ENCODE results near the gene NKX1-1.
"Not testable (repeated sequence)": the region's sequence is repeated elsewhere in the genome, so short reads cannot be mapped to it uniquely, and the experiment has no call there.

The NKX1-1 gene

DNA sequence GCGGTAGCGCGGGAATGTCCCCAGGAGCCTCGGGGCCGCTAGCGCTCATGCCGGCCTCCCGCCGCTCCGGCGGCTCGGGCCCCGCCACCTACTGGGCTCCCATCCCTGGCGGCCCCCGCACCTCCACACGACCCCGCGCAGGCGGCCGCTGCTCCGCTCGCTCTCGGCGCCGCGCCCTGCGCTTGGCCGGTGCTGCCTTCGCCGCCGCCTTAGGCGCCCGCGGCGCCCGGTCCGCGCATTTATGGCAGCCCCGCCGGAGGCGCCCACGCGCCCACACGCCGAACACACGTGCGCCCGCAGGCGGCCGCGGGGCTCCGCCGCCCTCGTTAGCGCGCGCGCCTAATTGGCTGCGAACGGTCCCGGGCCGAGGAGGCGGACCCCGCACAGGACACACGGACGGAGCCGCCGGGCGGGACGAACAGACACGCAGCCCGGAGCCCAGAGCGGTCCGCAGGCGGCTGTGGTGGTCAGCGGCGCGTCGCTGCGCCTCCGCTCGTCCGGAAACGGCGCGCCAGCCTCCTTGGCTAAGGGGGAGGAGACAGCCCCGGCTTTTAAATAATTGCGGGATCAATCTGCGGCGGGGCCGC, at the start of gene NKX1-1:
Gene NKX1-1 (minus strand): TSS at position 49 of the 587 bp plus-strand sequence. CDS start 0 bp downstream, at position 49.
- DNase-seq = no peak

DNA sequence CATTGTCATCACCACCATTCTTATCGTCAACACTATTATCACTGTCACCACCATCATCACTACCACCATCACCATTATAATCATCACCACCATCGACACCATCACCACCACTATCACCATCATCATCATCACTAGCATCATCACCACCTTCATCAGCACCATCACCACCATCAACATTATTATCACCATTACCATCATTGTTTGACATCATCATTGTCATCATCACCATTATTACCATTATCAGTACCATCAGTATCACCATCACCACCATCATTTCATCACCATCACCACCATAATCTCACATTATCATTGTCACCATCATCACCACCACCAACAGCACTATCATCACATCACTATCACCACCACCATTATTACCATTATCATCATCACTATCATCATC, 47.5 kb upstream of the NKX1-1 start:
- no peak for DNase-seq

DNA sequence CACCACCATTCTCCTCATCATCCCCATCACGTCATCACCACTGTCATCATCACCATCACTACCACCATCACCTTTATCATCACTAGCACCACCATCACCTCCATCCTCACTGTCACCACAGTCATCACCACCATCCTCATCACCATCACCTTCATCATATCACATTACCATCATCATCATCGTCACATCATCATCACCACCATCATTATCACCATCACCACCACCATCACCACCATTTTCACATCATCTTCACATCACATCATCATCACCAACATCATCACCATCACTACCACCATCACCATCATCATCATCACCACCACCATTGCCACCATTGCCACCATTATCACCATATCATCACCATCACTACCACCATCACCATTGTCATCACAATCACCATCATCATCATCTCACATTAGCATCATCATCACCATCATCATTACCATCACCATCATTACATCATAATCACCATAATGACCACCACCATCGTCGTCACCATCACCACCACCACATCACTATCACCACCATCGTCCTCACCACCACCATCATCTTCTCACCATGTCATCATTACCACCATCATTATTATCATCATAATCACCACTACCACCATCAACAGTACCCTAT, 46.3 kb upstream of the NKX1-1 start:
- no peak for DNase-seq

DNA sequence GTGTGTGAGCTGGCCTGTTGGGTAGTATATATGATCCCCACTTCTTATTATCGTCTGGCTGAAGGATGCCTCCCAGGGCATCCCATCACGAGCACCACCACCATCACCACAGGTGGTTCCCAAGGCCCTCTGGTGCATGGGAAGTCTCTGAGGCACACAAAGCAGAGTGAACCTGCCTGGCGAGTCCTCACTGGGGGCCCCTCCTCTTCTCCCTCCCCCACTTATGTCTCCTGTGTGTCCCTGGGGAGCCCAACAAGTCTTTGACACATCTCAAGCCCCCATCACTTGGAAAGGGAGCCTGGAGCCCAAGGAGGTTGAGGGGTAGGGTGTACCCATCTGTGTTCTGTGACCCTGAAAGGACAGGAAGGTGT, 45.5 kb upstream of the NKX1-1 start:
- DNase-seq = no peak

DNA sequence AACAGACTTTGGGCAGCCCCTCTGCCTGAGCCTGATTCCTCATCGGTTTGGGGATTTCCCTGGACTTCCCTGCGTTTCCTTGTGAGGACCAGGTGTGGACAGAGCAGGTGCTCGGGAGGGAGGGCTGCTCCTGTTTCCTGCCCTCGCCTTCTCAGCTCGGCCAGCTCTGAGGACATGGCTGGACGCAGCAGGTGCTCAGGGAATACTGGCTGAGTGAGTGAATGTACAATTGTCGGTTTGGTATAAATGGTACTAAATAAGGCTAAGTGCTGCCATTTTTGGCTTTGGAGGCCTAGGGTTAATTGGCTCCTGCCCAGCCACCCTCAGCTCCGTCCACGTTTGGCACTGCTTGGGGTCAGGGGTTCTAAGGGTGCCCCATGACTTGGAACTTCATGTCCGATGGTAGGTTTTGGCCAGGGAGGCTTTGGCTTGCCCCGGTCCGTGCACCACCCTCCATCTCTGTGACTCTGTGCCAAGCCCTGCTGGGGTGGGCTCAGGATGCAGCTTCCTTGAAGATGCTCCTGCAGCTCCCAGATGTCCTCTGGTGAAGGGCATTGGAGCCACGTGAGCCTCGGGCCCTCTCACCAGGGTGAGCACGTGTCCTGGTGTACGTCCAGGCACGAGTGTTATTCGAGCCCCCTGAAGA, 45.0 kb upstream of the NKX1-1 start:
- no peak for DNase-seq

DNA sequence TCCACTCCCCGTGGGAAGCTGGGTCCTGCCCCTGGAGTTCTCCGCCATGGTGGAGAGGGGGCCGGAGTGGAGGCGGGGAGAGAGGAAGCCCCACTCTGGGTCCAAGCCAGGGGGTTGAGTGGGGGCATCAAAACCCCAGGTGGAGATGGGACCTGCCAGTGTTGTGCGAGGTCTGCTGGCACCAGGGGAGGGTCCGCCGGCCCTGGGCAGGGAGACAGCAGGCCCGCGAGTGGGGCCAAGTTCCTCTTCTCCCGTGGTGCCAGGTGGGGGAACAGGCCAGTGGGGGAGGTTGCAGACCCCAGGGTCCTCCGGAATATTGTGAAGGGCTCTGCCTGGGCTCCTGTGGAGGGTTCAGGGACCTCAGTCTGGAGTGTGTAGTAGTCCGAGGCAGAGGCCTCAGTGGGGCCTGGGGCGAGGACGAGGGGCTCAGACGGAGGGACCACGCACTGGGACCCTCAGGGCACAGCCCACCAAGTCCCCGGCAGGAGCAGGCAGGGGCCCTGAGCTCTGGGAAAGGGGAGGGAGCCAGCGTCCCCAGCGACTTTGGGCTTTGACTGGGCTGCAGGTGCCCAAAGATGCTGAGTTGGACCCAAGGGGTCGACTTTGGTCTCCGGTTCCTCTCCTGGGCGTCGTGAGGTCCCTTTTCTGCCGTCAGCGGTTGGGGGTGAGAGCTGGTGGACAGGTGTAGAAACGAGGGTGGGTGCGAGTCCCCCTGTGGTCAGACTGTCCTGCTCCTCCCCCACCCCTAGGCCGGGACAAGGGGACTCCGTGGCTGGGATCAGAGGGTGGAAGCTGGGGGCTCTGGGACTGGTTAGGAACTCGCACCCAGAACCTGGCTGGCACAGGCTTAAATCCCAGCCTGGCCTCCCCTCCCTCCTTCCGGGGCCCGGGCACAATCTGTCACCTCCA, 43.8 kb upstream of the NKX1-1 start:
- DNase-seq = no peak

DNA sequence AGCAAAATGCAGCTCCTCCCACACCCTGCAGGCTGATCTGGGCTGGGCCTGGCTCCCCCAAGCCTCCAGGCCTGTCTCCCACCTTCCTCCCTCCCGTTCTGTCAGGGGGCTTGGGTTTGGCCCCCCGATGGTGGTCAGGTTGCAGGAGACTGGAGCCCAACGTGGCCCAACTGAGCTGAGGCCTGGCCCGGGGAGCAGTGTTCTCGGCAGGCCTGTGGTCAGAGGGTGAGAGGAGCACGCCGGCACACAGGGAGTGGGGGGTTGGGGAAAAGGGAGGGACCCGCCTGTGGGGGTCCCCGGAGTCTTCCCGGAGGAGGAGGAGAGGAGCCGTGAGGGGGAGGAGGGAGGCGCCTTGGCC, 43.2 kb upstream of the NKX1-1 start:
- no peak for DNase-seq

DNA sequence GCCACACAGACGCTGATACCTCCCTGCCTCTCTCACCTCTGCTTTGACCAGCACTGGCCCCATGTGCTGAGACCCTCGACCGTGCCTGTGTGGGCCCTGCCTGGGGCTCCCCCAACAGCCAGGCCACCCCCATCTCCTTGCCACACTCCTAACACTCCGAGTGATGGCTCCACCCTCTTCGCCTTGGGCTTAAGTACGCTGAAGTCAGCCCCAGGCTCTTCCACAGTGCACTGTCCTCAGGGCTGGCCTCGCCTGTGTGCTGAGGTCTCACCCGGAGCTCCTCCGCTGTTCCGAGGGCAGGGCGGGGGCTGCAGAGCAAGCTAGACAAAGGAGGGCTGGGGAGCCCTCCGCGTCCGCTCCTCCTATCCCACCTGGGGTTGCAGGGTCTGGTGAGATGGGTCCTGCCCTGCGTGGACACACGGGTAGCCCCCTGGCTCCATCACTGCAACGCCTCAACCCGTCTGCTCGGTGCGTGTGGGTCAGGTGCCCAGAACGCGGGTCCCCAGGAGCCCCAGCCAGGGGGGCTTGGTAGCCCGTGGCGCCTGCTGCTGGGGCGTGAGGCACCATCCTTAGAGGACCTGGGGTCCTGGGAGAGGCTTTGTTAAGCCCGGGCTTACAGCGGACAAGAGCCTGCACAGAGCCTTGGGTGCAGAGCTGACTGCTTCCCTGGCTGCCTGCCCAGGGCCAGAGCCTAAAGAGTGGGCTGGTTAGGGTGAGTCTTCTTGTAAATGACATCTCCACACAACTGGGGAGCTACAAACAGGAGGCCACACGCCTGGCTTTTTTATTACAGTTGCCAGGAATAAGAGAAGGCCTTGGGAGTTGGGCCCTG, 42.6 kb upstream of the NKX1-1 start:
- no peak for DNase-seq

DNA sequence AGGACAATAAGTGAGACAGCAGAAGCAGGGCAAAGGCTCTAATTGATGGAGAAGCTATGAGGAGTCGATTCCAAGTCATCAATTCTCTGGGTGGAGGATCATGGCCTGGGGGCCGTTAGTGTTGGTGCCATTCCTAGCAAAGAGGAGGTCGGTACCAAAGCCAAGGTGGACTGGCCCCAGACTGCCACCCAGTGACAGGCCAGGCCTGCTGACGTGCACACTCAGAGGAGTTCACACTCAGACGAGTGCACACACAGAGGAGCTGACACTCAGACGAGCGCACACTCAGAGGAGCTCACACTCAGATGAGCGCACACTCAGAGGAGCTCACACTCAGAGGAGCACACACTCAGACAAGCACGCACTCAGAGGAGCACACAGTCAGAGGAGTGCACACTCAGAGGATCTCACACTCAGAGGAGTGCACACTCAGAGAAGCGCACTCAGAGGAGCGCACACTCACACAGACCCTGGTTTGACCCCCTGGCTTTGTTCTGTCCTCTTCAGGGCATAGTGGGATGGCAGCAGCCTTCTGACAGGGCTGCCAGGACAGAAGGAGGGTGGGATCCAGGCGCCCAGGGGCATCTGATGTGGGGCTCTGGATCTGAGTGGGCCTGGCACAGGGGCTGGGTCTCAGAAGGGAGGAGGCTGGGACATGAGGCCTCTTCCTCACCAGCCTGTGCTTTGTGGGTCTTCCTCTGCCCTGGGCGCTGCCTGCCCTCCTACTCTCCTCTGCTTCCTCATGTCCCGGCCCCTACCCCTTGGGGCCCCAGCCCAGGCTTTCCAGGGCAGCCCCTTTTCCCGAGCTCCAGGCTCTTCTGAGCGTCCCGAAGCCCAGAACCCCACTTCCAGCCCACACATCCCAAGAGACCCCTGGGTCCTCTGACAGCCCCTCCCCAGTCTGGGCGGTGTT, 41.7 kb upstream of the NKX1-1 start:
- DNase-seq = no peak

DNA sequence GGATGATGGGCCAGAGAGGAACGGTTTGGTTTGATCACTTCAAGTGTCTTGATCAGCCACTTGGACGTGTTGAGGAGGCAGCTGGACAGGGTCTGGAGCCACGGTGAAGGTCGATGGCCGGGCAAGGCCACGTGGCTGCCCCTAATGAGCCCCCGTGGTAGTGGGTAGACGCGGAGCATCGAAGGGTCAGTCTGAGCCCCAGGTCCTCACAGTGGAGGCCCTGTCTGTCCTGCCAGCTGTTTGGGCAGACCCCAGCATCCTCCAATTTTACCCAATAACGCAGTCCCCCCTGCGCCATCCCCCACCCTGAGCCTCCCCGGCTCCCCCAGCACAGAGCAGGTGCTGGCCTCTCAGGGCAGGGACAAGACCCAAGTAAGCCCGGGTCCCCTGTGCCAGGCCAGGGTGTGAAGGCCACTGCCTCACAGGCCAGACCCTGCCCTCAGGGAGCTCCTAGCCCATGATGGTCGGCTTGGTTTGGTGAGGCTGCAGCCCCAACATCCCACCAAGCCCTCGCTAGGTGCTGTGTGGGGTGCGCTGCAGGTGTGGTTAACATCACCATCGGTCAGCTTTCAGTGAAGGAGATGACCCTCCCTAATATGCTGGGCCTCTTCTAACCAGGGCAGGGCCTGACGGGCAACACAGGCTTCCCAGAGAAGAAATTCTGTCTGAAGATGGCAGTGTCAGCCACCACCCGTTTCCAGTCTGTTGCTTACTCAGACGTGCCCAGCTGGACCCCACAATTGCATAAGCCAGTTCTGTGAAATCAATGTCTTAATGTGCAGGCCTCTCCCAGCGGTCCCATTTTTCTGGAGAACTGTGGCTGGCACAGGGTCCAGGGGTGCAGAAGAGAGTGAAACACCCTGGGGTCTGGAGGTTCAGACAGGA, 40.5 kb upstream of the NKX1-1 start:
- DNase-seq = no peak

DNA sequence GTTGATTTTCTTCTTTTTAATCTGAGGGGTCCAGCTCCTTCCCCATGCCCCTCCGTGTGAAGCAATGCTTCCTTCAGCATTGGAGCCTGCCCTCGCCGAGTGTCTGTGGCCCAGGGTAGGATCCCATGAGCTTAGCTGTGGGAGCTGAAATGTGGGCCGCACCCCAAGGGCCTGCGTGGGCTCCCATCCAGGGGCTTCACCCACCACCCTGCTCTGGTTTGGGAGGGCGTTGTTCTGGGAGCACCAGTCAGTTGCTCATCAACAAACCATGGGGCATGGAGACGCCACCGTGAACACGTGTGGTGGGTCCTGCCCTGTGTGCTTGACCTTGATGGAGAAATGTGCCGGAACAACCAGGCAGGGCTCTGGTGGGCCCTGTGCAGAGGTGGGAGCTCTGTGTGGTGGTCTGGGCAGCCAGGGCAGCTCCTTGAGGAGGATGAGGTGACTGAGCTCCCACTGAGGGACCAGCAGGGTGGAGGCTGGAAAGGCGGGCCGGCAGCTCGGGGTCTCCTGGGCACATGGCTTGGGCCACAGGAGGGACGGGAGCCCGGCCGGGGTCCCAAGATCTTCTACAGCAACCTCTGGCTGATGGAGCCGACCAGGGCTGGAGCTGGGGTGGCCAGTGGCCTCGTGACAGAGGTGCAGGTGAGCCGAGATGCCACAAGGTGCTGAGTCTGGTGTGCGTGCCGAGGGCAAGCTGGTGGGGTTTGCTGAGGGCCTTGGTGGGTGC, 39.6 kb upstream of the NKX1-1 start:
- DNase-seq = no peak

DNA sequence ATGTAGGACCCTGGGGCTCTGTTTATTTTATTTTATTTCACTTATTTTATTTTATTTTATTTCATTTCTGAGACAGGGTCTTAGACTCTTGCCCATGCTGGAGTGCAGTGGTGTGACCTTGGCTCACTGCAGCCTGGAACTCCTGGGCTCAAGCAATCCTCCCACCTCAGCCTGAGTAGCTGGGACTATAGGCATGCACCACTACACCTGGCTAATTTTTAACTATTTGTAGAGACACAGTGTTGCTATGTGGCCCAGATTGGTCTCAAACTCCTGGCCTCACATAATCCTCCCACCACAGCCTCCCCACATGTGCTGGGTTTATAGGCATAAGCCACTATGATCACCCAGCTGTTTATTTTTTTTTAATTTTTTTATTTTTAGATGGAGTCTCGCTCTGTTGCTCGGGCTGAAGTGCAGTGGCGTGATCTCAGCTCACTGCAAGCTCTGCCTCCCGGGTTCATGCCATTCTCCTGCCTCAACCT, 37.5 kb upstream of the NKX1-1 start:
- DNase-seq = not testable (repeated sequence)

DNA sequence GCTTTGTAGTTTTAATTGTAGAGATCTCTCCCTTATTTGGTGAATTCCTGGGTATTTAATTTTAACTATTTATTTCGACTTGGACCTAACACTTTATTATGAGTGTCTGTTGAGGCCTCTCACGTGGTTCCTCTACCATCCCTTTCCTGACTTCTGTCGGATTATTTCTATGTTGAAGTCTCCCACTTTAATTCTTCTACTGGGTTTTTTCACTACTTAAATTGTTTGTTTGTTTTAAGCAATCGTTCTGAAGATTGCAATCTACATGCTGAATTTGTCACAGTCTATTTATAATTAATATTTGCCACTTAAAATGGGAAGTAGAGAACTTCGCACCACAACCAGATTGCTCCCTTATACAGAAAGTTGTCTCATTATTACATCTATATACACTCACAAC, 20.8 kb upstream of the NKX1-1 start:
- no peak for DNase-seq

DNA sequence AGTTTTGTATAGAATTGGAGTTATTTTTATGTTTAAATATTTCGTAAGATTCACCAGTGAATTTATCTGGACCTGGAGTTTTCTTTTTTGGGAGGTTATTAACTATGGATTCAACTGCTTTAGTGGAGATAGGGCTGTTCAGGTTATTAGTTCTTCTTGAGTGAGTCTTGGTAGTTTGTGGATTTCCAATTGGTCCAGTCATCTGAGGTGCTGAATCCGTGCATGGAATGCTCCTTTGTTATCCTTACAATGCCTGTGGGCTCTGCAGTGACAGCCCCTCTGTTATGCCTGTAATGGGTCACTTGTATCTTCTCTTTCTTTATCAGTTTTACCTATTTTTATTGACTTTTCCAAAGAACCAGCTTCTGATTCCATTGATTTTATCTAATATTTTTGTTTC, 15.4 kb upstream of the NKX1-1 start:
- DNase-seq = no peak

DNA sequence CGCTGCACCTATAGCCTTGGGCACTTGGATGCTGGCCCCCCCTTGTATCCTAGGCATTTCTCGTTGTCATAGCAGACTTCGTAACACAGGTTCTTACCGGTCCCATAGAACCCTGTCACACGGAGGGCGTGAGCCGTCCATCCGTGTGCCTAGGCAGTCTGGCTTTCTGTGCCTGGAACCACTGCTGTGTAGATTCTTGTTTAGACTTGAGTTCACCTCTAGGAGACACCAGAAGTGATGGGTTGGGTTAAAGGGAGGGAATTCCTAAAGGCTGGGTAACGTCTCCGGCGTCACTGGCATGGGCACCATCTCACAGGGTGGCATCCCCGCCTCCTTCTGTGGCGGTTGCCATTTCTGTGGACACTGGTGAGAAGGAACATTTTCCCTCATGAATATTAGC, 13.5 kb upstream of the NKX1-1 start:
- no peak for DNase-seq

DNA sequence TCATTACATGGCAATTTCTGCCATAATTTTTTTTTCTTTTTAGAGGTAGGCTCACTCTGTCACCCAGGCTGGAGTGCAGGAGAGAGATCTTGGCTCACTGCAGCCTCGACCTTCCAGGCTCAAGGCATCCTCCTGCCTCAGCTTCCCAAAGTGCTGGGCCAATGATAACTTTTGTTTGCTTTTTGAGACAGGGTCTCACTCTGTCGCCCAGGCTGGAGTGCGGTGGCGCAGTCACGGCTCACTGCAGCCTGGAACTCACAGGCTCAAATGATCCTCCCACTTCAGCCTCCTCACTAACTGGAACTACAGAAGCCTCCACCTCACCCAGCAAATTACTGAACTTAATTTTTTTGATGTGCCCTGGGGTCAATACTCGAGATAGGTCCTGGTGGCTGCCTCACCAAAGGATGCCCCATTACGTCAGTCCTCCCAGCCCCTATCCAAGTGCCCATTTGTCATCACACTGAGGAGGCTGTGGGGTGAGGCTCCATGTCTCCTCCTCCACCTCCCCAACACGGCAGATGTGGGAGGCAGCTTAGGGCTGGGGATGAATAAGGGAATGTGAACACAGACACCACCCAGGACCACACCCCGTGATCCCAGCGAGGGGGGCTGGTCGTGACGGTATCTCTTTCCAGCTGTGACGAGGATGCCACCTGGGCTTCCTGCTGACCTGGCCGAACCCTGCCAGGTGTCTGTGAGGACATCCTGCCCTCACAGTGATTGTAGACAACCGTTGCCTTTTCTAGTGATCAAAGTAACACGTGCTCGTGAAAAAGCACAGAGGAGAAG, 12.4 kb upstream of the NKX1-1 start:
- no peak for DNase-seq

DNA sequence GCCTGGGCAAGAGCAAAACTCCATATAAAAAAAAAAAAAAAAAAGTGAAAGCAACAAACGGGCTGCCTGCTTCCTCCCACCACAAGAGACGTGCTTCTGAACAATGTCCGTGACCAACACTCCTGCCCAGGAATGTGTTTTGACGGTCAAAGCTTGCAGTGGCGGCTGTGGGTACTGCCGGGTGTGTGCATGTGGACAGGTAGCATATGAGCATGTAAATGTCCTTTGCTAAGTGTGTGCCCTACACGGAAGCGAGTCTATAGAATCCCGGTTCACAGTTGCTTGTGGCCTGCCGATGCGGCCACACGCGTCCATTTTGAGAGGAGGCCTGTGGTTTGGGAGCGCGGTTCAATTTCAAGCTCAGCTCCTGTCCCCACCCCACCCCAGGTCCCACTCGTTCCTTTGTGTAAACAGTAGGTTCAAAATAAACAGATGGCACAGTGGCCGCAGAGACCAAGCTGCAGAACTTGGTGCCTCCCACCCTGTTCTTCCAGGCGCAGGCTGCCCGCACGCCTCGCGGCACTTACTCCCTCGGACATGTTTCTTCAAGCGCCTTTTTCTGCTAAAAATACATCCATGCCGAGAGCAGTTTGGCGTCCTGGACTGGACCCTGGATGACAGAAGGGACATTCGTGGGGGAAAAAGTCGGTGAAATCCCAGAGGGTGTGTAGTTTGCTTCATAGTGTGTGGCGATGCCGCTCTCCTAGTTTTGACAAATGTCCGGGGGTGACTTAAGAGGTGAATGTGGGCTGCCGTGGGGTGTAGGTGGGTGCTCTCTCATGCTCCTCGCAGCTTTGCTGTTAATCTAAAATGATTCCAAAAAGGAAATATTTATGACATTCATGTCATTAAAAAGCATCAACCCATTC, 11.5 kb upstream of the NKX1-1 start:
- no peak for DNase-seq

DNA sequence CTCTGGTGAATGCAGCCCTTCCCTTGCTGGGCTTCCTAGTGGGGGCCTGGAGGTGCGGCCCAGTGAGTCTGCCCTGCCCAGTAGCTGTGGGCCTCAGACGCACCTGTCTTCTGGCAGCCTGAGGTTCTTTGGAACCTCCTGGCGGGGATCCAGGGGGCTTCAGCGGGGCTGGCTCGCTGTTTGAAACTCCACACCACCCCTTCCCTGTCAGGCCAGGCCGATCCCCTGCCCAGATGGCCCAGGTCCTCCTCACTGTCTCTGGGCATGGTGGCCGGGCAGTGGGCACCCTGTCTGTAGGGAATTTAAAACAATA, 10.7 kb upstream of the NKX1-1 start:
- DNase-seq = no peak
